Astrocyte of the cerebellum (primary cell): ENCODE measurements around the gene UFD1.
"Not testable (repeated sequence)": the region's sequence is repeated elsewhere in the genome, so short reads cannot be mapped to it uniquely, and the experiment has no call there.

Experiments
- DNase-seq: peaks from one replicate; pipeline ENCODE4 v3.0.0-alpha.2; 2011; ENCODE audit warnings: low read depth
- H3K4me3 ChIP-seq: 2 replicates; pipeline ENCODE4 v1.5.1; 2011; ENCODE audit warnings: mild to moderate bottlenecking, low read depth, low read length, moderate library complexity
- in situ Hi-C: cut with HindIII; loops from 2 replicates; pipeline ENCODE4 v1.10.0; 2017; ENCODE audit warnings: low sequenced_read_pairs
- TF ChIP-seq, protein P1 (sequence below): IDR thresholded peaks from 2 replicates; pipeline ENCODE4 v1.5.1; 2012; ENCODE audit warnings: low read length, low read depth, moderate library complexity, mild to moderate bottlenecking; ENCODE audit errors: missing control alignments

Gene UFD1

DNA sequence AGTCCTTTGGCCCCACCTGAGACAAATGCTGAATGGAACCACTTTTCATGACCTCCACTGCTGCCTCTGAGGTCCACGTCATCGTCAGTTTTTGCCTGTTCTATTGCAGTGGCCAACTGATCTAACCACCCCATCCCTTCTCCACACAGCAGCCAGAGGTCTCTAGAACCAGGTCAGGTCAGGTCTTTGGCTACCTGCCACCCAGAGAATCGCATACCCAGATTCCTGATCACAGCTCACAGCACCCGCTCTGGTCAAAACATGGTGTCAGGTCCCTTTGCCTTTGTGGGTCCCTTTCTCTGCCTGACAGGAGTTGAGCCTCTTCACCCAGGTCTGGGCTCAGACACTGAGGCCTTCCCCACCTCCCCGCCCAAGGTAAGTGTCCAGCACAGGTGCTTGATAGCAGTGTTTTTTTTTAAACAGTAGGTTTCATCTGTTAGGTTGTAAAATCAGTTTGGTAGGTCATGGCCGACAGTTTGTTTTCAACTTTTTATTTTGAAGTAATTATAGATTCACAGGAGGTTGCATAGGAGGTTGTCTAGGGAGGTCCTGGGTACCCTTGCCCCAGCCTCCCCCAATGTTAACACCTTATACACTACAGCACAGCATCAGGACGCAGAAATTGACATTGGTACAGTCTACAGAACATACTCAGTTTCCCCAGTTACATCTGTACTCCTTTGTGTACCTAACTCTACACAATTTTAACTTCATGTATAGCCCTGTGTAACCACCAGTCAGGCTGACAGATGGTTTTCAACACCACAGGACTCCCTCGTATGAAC, 38.4 kb downstream of the UFD1 start:
- in situ Hi-C loops = no loop called here
- H3K4me3 ChIP-seq = no peak overlapping the region
- DNase-seq = no peak
- TF ChIP-seq, protein P1, sequence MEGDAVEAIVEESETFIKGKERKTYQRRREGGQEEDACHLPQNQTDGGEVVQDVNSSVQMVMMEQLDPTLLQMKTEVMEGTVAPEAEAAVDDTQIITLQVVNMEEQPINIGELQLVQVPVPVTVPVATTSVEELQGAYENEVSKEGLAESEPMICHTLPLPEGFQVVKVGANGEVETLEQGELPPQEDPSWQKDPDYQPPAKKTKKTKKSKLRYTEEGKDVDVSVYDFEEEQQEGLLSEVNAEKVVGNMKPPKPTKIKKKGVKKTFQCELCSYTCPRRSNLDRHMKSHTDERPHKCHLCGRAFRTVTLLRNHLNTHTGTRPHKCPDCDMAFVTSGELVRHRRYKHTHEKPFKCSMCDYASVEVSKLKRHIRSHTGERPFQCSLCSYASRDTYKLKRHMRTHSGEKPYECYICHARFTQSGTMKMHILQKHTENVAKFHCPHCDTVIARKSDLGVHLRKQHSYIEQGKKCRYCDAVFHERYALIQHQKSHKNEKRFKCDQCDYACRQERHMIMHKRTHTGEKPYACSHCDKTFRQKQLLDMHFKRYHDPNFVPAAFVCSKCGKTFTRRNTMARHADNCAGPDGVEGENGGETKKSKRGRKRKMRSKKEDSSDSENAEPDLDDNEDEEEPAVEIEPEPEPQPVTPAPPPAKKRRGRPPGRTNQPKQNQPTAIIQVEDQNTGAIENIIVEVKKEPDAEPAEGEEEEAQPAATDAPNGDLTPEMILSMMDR = no peak

DNA sequence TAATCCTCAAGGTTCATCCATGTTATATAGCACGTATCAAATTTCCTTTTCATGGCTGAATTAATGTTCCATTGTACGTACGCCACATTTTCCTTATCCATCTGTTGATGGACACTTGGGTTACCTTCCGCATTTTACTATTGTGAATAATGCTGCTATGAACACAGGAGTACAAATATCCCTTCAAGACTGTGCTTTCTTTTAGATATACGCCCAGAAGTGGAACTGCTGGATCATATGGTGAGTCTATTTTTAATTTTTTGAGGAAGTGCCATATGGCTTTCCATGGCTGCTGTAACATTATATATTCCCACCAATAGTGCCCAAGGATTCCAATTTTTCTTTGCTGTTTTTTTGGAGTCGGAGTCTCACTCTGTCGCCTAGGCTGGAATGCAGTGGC, 40.7 kb downstream of the UFD1 start:
- TF ChIP-seq, protein P1 = no peak
- in situ Hi-C loops = no loop called here
- DNase-seq = no peak
- no peak overlapping the region for H3K4me3 ChIP-seq

DNA sequence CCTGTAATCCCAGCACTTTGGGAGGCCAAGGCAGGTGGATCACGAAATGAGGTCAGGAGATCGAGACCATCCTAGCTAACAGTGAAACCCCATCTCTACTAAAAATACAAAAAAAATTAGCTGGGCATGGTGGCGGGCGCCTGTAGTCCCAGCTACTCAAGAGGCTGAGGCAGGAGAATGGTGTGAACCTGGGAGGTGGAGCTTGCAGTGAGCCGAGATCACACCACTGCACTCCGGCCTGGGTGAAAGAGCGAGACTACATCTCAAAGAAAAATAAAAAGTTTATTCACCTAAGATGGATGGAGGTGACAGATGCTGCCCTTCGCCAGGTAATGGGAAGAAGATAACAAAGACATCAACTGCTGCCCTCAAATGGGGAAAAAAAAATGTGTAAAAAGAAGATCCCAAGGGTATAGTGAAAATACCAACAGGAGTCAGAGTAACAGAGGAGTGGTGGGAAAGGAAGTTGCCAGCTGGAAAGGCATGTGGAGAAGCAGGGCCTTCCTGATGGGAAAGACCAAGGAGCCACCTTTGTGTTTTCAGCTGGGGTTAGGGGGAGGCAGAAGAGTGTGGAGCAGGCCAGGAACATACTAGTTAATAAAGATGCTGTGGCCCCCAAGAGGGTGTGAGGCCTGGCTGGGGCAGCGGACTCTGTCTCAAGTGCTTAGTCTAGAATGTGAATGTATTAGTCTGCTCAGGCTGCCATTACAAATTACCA, 42.4 kb downstream of the UFD1 start:
- in situ Hi-C loops = not testable (repeated sequence)

DNA sequence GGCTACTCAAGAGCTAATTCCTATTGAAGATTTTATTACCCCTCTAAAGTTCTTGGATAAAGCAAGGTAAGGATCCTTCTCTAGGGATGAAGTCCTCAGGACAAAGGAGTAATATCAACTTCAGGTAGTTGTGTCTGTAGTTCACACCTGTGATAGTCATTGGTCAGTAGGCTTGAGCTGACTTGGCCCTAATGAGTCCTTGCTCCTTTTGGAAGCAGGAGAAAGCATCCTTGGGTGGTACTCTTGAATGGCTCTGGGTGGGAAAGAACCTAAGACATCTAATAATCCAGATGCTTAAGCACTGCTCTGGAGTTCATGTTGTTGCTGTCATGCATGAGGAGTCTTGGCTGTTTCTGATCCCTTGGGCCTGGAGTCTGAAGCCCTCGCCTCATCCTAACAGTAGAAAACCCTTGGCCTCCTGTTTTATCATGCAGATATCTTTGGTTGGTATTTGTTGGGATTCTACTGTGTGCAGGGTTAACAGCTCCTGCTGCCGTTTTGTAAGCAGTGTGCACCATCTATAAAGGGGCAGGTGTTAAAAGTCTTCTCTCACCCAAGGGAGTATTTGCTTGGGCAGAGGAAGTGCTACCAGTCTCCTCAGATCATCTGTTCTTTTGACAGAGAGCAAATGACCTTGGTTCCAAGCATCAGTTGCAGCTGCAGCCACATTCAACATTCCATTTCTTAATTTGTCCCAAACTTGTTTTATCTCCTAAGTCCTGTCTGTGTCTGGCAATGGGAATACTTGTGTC, 44.0 kb downstream of the UFD1 start:
- DNase-seq = no peak
- TF ChIP-seq, protein P1 = no peak
- no peak overlapping the region for H3K4me3 ChIP-seq
- in situ Hi-C loops = no loop called here

More for the DNA sequence above, 42.4 kb downstream of the UFD1 start:
- not testable (repeated sequence) for DNase-seq, H3K4me3 ChIP-seq

DNA sequence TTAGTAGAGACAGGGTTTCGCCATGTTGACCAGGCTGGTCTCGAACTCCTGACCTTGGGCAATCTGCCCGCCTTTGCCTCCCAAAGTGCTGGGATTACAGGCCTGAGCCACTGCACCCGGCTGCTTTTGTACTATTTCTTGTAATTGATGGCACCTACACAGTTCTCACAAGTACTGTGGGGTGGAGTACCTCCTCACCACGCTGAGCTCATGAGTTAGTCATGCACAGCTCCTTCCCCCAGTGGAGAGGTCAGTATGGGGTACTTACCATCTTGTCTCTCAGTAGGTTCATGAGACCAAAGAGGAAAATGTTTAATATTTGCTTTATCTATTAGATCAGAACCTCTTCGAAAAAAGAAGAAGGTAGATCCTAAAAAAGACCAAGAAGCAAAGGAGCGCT, 44.6 kb downstream of the UFD1 start:
- in situ Hi-C loops = no loop called here
- no peak overlapping the region for H3K4me3 ChIP-seq
- DNase-seq = no peak
- TF ChIP-seq, protein P1 = no peak

DNA sequence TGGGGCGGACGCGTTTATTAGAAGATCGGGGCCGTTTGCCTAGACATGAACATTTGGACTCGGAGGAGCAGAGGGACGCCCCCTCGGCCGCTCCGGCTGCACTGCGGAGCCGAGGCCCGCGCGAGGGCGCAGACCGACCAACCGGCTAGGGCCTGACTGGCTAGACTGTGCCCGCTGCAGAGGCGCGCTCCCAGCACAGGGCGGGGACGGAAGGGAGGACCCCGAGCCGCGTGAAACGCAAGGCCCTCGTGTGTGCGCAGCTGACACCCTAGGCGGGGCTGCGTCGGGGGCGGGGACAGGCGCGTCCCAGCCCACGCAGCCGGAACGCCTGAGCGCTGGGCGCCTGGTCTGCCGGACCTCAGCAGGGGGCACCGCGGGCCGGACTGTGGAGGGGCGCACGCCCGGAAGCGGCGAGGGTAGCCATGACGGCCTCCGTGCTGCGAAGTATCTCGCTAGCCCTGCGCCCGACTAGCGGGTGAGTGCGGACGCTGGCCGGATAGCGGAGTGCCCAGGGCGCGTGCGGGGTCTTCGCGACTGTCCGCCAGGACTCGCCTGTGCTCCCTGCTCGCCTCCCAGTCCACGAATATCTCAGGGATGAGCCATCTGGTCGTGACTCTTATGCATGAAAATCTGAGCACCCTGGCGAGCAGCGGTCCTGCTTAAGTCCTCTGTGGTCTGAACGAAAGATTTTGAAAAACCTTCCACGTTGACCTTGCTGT, 46.7 kb downstream of the UFD1 start, which contains the start of gene MRPL40:
Gene MRPL40, plus strand, starts transcription at position 413 of the 719 bp plus-strand sequence. Its CDS starts 10 bp downstream, at position 423.
- TF ChIP-seq, protein P1 = no peak
- H3K4me3 ChIP-seq = peak within 1 kb of the TSS; percentile 74
- peak; percentile 54 for DNase-seq
- in situ Hi-C loops = no loop called here
